K562 (cell line): Measurements from ENCODE around the gene EVI5L. TPM values are rescaled to one million over a fixed set of nuclear protein-coding genes. Genes with fewer than 3 reads are reported as not detected.

Experiments used
- ATAC-seq: fragments of 200-7000 bp; cut with Tn5 transposase; 3 replicates; pipeline ENCODE4 v1.9.1; 2020; ENCODE audit warnings: moderate library complexity
- BruUV-seq: library from RNA; stranded (reverse); fragments of 400-500 nt; replicated peaks from 2 replicates; lab custom pipeline; 2021; lab: Mats Ljungman, UMichigan
- CTCF ChIA-PET: fragments of 300-600 bp; formaldehyde crosslinking; extraction: SDS; loops from one replicate; lab custom pipeline; 2021; ENCODE audit warnings: low intra/inter-chr PET ratio; lab: Yijun Ruan, JAX
- POLR2A ChIA-PET: fragments of 300-600, 350-650 bp; sonication (Branson Sonifier 250); formaldehyde crosslinking; extraction: SDS; loops from one replicate; lab custom pipeline; 2021; ENCODE audit warnings: antibody characterized with exemption, inconsistent platforms; lab: Yijun Ruan, JAX
- DNase-seq, 4 experiments: peaks; one replicate each; pipeline versions ENCODE4 v3.0.0 to v3.0.0-alpha.2; 2011 to 2018; ENCODE audit warnings: low spot score in 3 of 4, mixed read lengths in 3 of 4; ENCODE audit errors: extremely low read depth in 1 of 4
- FAIRE-seq: peaks from 2 replicates; lab custom pipeline; 2011; peaks lifted over from hg19 to GRCh38; lab: Jason Lieb, UNC
- H2AFZ ChIP-seq: 2 replicates; pipeline ENCODE4 v1.6.0; 2011; ENCODE audit warnings: low read depth, low read length, control low read depth, inconsistent platforms
- H3K27ac ChIP-seq: fragments of 200-600 bp; 3 replicates; pipeline ENCODE4 v1.8.0; 2011; ENCODE audit warnings: low read depth, mild to moderate bottlenecking, control low read depth, inconsistent platforms, low read length, moderate library complexity, mixed read lengths; ENCODE audit errors: extremely low read depth
- H3K27me3 ChIP-seq, 2 experiments: fragments of 300-600 bp in 1 of 2; 2 replicates in 1 of 2; 3 replicates in 1 of 2; pipeline versions ENCODE4 v1.6.0 to v1.8.0; 2011; ENCODE audit warnings: inconsistent platforms in 2 of 2, low read length in 2 of 2, mild to moderate bottlenecking in 1 of 2, mixed read lengths in 1 of 2, moderate library complexity in 1 of 2; ENCODE audit not compliant: control insufficient read depth in 2 of 2, insufficient read depth in 2 of 2
- H3K36me3 ChIP-seq: fragments of 300-600 bp; 3 replicates; pipeline ENCODE4 v1.8.0; 2011; ENCODE audit warnings: mild to moderate bottlenecking, low read length, inconsistent platforms; ENCODE audit not compliant: control insufficient read depth, insufficient read depth
- H3K4me1 ChIP-seq, 2 experiments: fragments of 200-600 bp in 1 of 2; replicated peaks in 1 of 2; 2 replicates in 1 of 2; 3 replicates in 1 of 2; pipeline versions ENCODE4 v1.5.1 to v1.8.0; 2011; ENCODE audit warnings: inconsistent platforms in 2 of 2, low read length in 2 of 2, mild to moderate bottlenecking in 1 of 2, mixed read lengths in 1 of 2, moderate library complexity in 1 of 2; ENCODE audit not compliant: control insufficient read depth in 2 of 2, insufficient read depth in 2 of 2
- H3K4me2 ChIP-seq: 2 replicates; pipeline ENCODE4 v1.6.1; 2011; ENCODE audit warnings: low read length, control low read depth, inconsistent platforms, mixed read lengths; ENCODE audit not compliant: insufficient read depth
- H3K4me3 ChIP-seq: fragments of 200-600 bp; sonication (generic), shearing (Covaris generic); 2 replicates; pipeline ENCODE4 v1.5.1; 2016; ENCODE audit warnings: control low read depth, inconsistent platforms
- H3K79me2 ChIP-seq: fragments of 200-600 bp; 3 replicates; pipeline ENCODE4 v1.8.0; 2011; ENCODE audit warnings: low read length, inconsistent platforms; ENCODE audit not compliant: control insufficient read depth, insufficient read depth
- H3K9ac ChIP-seq, 2 experiments: 2 replicates each; pipeline versions ENCODE4 v1.6.0 to v1.6.1; 2011; ENCODE audit warnings: low read depth in 2 of 2, low read length in 2 of 2, control low read depth in 1 of 2, inconsistent platforms in 1 of 2, mild to moderate bottlenecking in 1 of 2, mixed read lengths in 1 of 2; ENCODE audit not compliant: insufficient read depth in 1 of 2
- H3K9me1 ChIP-seq: one replicate; pipeline ENCODE4 v1.6.0; 2011; ENCODE audit warnings: inconsistent platforms, mild to moderate bottlenecking, low read length, moderate library complexity; ENCODE audit not compliant: control insufficient read depth, insufficient read depth
- H3K9me3 ChIP-seq: replicated peaks from 2 replicates; pipeline ENCODE4 v1.5.1; 2011; ENCODE audit warnings: low read depth, low read length, inconsistent platforms; ENCODE audit not compliant: control insufficient read depth, insufficient read depth
- H4K20me1 ChIP-seq: replicated peaks from 2 replicates; pipeline ENCODE4 v1.6.1; 2011; ENCODE audit warnings: low read length, inconsistent platforms, mixed read lengths; ENCODE audit not compliant: control insufficient read depth, insufficient read depth
- BHLHE40 ChIP-seq: IDR thresholded peaks from 2 replicates; pipeline ENCODE4 v1.6.1; 2011; ENCODE audit warnings: low read length, improper control_type of control experiment
- CHCHD3 ChIP-seq: fragments of 250-450 bp; sonication (Bioruptor Pico); IDR thresholded peaks from 2 replicates; pipeline ENCODE4 v2.1.2; 2022; ENCODE audit warnings: mild to moderate bottlenecking
- GTF2B ChIP-seq: IDR thresholded peaks from 2 replicates; pipeline ENCODE4 v1.6.1; 2011; ENCODE audit not compliant: insufficient read length; ENCODE audit errors: extremely low read depth
- MBD2 ChIP-seq: sonication (generic); IDR thresholded peaks from 2 replicates; pipeline ENCODE4 v1.6.1; 2016; ENCODE audit warnings: low read depth, borderline replicate concordance
- RB1 ChIP-seq: fragments of 450-650 bp; IDR thresholded peaks from 2 replicates; pipeline ENCODE4 v1.6.1; 2017; ENCODE audit warnings: low read depth, mild to moderate bottlenecking
- TGIF2 ChIP-seq: sonication (generic); formaldehyde crosslinking; IDR thresholded peaks from 2 replicates; pipeline ENCODE4 v1.8.1; 2022; ENCODE audit warnings: mild to moderate bottlenecking, missing genetic modification reagents, moderate library complexity
- THAP7 ChIP-seq: fragments of 250-450 bp; sonication (Bioruptor Pico); IDR thresholded peaks from 2 replicates; pipeline ENCODE4 v1.5.0; 2021
- WHSC1 ChIP-seq: IDR thresholded peaks from one replicate; pipeline ENCODE4 v1.6.1; 2012; ENCODE audit warnings: low read length, control low read depth, inconsistent platforms
- YBX1 ChIP-seq: fragments of 450-650 bp; IDR thresholded peaks from 2 replicates; pipeline ENCODE4 v1.7.1; 2016; ENCODE audit warnings: mild to moderate bottlenecking
- ZNF224 ChIP-seq: sonication (generic); formaldehyde crosslinking; IDR thresholded peaks from 2 replicates; pipeline ENCODE4 v1.8.0; 2022; ENCODE audit warnings: mild to moderate bottlenecking, missing genetic modification reagents
- ZNF24 ChIP-seq: fragments of 450-650 bp; IDR thresholded peaks from 2 replicates; pipeline ENCODE4 v1.6.1; 2016
- ZNF324 ChIP-seq: fragments of 250-450 bp; sonication (Bioruptor Pico); IDR thresholded peaks from 2 replicates; pipeline ENCODE4 v1.4.0; 2020; ENCODE audit warnings: mild to moderate bottlenecking
- ZSCAN29 ChIP-seq: fragments of 450-650 bp; IDR thresholded peaks from 2 replicates; pipeline ENCODE4 v1.6.1; 2017
- WGBS: fragments of 100-300 bp; shearing (Covaris generic); methylation state at CpG from one replicate; pipeline ENCODE4 v1.1.6; 2016; ENCODE audit warnings: low coverage, mixed read lengths; ENCODE audit not compliant: insufficient coverage; ENCODE audit errors: missing lambda C conversion rate; 5-methylcytosine and 5-hydroxymethylcytosine counted together
- in situ Hi-C: fragments of 300-500 bp; cut with MboI; formaldehyde crosslinking; loops from 4 replicates; pipeline ENCODE4 v1.15.0; 2018; ENCODE audit warnings: inconsistent platforms, mixed read lengths
- intact Hi-C: fragments of 100-400 bp; cut with micrococcal nuclease; formaldehyde crosslinking; loops from 2 replicates; pipeline ENCODE4 v1.14.2; 2022
- polyA plus RNA-seq, 8 experiments: library from polyadenylated mRNA; depleted of rRNA in 4 of 8; stranded (reverse) in 5 of 8; unstranded in 3 of 8; fragments of >200 nt; fragmentation: Nextera tagmentation in 2 of 8; fragmentation: Illumina TruSeq in 1 of 8; extraction: Ambion mirVana in 2 of 8; extraction: Trizol in 1 of 8; gene quantifications; 2 replicates each; pipeline versions ENCODE4 v1.2.1 to v1.2.3, GENCODE V29; 2011 to 2014; ENCODE audit warnings: inconsistent platforms in 1 of 8, missing spikeins in 1 of 8
- total RNA-seq, 7 experiments: library from RNA; depleted of rRNA in 6 of 7; stranded (reverse); fragments of >200 nt in 6 of 7; fragmentation: Illumina TruSeq in 2 of 7; extraction: Trizol in 2 of 7; gene quantifications; 2 replicates each; pipeline versions ENCODE4 v1.2.1 to v1.2.3, GENCODE V29; 2011 to 2021; ENCODE audit warnings: low replicate concordance in 1 of 7
- TF ChIP-seq, protein P1 (sequence below): fragments of 250-450 bp; sonication (Bioruptor Pico); IDR thresholded peaks from 2 replicates; pipeline ENCODE4 v1.6.1; 2021; ENCODE audit warnings: mild to moderate bottlenecking

The EVI5L gene
- total and polyA plus RNA-seq, 9 of the 15 experiments (the other 6 are each of a cell fraction or from before 2014, with no cell fraction given) = 0.69 to 1.8 (median 1.2) TPM; not detected in 2

GRCh38 chr19:7874897-7875273 lies 44.9 kb downstream of the EVI5L start:
- Histone ChIP-seq H2AFZ (no peak overlapping the region), H3K9me3 (no peaks in the 10 kb centered on the region), H3K27me3 (no peaks in the 10 kb centered on the region; a peak in 1 of 5 replicates), H3K36me3 (no peaks in the 10 kb centered on the region), H3K4me3 (no peak overlapping the region), H4K20me1 (peaks cover 13% of the 10 kb centered on the region), H3K4me2 (no peak overlapping the region; the same call in 1 of the 2 replicates), H3K9me1 (no peaks in the 10 kb centered on the region), H3K4me1 (peaks cover 17 to 64% of the 10 kb centered on the region in 2 experiments; a peak in 4 of 5 replicates), H3K27ac (no peak overlapping the region), H3K9ac (no peak overlapping the region), H3K79me2 (no peaks in the 10 kb centered on the region)
- ChIA-PET POLR2A (no interaction called here), CTCF (interaction anchor here (0.6 kb wide), 1 partner anchor 21 kb away, joined by 3 read pairs; no protein-coding TSS in a partner anchor)
- TF ChIP-seq ZSCAN29 = no peak
- no peak for TF ChIP-seq YBX1
- TF ChIP-seq GTF2B = no peak
- no peak for TF ChIP-seq THAP7 (CRISPR knock-in tag)
- no peak for TF ChIP-seq BHLHE40
- TF ChIP-seq TGIF2 (CRISPR knock-in tag) = no peak
- TF ChIP-seq CHCHD3 = no peak
- no peak for TF ChIP-seq ZNF324 (CRISPR knock-in tag)
- no peak for TF ChIP-seq MBD2
- TF ChIP-seq ZNF24 = no peak
- no peak for TF ChIP-seq ZNF224 (CRISPR knock-in tag)
- no peak for TF ChIP-seq WHSC1
- no peak for TF ChIP-seq RB1
- TF ChIP-seq, protein P1, sequence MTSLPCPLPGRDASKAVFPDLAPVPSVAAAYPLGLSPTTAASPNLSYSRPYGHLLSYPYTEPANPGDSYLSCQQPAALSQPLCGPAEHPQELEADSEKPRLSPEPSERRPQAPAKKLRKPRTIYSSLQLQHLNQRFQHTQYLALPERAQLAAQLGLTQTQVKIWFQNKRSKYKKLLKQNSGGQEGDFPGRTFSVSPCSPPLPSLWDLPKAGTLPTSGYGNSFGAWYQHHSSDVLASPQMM (CRISPR knock-in tag) = no peak
- BruUV-seq = no TSS peak
- ATAC-seq (no peak), FAIRE-seq (no peak), DNase-seq (no peak)
- WGBS = 65% methylated on average over 11 of the region's 12 CpGs
- intact Hi-C loops = loop anchor here (5.0 kb wide), 1 partner anchor 47 kb away; the partner anchor contains the start of gene SNAPC2
- in situ Hi-C loops = no loop called here
